Measurements from ENCODE around the gene CAMSAP2.
"Not testable (repeated sequence)": the region's sequence is repeated elsewhere in the genome, so short reads cannot be mapped to it uniquely, and the experiment has no call there.

CAMSAP2 gene

DNA sequence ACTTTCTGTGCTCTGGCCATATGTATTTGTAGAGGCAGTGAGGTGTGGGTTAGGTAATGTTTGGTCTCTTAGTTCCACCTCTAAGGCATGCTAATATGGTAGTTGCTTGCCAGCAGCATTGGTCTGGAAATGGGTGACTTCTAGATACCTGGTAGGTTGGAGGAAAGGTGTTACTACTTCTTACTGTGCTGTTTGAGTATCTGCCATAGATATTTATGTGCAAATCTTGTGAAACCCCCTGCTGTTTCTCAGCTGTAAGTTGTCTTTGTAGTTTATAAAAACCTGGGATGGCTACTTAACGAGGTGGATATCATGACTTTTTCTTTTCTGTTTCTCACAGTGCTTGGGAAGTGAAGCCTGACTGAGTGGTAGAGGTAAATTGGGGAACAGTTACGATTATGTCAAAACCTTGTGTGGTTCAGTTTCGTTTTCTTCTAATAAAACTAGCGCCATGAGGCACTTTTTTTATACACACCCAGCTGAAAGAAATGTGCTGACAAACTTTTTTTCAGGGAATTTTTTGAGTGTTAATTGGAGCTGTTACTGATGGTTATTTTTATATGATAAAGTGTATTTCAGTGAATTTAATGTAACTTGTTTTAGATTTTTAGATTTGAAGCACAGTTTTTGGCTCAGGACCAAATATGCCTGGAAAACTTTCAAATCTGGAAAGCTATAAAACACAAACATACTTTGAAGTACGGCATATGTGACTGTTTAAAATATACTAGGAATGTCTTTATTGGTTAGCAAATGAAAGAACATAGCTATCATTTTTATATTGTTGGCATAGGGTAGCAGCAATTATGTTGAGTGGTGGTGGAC lies 42.1 kb downstream of the CAMSAP2 start:
- DNase-seq: no peak

DNA sequence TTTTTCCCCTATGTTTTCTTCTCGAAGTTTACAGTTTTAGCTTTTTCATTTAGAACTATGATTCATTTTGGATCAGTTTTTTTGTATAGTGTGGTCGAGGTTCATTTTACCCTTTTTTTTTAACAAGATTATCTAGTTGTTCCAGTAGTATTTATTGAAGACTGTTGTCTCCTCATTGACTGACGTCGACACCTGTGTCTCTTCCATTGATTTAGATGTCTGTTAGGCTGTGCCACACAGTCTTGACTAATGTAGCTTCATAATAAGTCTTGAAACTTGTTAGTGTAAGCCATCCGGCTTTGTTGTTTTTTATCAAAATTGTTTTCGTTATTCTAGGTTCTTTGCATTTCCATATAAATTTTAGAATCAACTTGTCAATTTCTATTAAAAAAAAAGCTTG lies 45.2 kb downstream of the CAMSAP2 start:
- DNase-seq: no peak

DNA sequence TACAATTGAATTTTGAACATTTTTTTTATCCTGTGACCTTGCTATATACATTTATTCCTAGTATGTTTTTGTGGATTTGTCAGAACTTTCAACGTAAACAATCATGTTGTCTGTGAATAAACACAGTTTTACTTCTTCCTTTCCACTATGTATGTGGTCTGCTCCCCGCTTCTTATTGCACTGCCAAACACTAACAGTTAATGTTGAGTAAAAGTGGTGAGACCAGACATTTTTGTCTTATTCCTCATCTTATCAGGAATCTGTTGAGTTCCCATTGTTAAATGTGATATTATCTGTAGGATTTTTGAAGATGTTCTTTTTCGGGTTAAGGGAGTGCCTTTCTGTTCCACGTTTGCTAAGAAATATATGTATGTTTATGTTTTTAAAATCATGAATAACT lies 45.9 kb downstream of the CAMSAP2 start:
- DNase-seq: no peak

DNA sequence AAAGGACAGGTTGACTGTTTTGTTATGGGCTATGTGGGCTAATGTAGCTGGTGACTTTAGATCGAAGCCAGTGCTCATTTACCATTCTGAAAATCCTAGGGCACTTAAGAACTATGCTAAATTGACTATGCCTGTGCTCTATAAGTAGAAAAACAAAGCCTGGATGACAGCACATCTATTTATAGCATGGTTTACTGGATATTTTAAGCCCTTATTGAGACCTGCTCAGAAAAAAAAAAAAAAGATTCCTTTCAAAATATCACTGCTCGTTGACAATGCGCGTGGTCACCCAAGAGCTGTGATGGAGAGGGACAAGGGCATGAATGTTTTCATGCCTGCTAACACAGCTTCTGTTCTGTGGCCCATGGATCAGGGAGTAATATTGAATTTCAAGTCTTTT lies 48.1 kb downstream of the CAMSAP2 start:
- no peak for DNase-seq

DNA sequence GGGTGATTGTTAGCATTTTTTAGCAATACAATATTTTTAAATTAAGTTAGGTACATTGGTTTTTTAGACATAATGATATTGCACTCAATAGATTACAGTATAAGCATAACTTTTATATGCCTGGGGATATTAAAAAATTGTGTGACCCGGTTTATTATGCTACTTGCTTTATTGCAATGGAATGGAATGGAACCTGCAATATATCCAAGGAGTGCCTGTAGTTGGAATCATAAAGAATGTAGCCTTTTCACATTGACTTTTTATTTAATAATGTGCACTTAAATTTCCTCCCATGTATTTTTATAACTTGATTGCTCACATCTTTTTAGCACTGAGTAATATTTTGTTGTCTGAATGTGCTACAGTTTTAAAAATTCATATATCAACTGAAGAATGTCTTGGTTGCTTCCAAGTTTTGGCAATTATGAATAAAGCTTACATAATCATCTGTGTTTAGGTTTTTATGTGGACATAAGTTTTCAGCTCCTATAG lies 49.2 kb downstream of the CAMSAP2 start:
- DNase-seq: no peak

DNA sequence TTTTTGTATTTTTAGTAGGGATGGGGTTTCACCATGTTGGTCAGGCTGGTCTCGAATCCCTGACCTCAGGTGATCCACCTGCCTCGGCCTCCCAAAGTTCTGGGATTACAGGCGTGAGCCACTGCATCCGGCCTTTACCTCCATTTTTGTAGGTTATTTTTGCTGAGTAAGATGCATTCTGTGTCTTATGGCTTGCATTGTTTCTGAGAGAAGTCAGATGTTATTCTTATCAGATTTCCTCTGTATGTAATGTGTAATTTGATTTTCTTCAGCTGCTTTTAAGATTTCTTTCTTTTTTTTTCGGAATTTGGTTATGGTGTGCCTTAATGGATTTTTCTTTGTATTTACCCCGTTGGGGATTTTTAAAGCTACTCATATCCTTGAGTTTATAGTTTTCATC lies 52.3 kb downstream of the CAMSAP2 start:
- DNase-seq: not testable (repeated sequence)

DNA sequence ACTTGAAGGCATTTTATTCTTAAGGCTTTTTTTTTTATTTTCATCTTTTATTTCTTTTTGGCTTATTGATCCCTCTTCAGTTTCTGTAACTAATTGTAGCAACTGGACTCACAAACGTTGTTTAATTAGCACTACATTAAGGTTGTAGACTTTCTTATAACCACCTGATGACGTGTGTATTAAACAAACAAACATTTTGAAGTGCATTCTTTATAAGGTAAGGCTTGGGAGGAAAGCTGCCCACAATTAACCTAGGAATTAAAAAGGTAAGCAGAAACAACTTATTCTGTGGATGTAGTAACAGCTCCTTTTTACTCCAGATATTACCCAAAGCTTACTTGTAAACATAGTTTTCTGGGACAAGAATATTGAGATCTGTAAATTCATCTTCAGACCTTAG lies 55.0 kb downstream of the CAMSAP2 start:
- DNase-seq: no peak

DNA sequence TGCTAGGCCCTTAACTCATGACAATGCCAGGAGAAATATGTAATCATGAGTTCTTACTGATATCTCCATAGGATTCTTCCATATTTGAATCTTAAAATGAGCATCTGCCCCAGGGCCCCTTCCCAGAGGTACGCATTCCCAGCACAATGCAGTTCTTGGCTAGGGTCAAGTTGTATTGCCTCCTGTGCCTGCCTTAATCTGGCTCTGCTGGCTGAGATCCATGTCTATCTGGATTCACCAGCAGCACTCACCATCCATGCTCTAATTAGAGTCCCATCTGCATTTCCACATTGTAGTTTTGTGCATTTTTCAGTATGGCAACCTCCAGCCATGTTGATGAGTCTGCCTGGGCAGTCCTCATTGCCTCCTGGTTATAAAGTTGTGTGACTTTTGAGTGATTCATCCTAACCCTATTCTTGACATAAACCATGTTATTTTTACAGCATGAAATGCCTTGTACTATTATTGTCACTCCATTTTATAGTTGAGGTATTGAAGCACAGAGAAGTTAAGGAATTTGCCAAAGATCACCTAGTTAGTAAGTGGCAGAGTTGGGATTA lies 55.9 kb downstream of the CAMSAP2 start:
- peak in 1 of 14 donors; percentile 31 for DNase-seq

DNA sequence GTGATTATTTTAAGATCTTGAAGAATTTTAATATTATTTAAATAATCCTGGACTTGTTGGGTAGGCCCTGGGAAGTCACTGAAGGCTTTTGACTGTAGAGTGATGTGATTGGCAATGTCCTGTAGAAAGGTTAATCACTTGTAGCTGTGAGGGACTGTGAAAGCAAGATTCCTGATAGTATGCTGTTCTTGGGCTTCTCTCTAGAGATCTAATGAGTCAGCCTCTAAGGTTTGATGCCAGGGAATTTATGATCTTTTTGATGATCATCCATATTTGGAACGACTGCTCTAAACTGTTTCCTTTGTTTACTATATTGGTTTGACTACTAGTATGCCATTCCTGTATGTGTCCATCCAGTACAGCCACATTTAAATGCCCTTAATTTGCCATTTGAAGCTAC lies 56.5 kb downstream of the CAMSAP2 start:
- DNase-seq: no peak

DNA sequence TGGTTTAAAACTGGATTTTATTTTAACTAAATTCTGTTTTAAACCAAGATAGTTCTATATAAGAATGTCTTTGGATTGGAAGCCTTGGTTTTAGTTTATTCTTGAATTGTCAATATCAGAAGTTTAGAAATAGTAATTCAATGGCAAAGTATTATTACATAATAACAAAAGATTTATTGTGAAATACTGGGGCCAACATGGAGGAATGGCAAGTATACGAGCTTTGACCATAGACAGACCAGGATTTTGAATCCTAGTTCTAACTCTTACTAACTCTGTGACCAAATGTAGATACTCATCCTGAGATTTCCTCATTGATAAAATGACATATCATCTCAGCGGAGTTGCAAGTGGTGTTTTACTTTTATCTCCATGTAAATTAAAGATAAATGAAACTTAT lies 63.3 kb downstream of the CAMSAP2 start:
- DNase-seq: no peak

DNA sequence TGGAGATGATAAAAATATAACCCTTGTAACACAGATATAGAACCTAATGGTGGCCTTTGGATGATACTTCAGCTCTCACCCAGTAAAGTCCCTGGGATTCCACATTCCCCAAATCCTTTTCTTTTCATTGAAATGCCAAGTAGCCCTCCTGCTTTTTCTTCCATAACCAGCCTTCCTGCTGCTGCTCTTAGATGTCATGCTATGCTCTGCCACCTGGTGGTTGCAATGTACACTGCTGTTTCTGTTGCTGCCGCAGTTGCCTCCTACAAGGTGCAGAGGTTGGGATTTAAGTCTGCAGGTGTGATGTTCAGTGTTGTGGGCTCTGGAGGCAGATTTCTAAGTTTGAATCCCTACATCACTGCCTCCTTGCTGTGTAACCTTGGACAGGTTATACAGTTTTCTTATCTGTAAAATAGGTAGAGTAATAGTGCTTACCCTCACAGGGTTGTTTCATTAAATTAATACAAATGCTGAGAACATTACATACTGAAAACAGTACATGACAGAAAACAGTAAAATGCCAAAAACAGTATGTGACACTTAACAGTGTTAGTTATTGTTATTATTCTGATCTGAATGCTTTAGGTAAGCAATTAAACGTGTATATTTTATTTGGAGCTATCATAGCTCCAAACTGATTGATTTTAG lies 64.3 kb downstream of the CAMSAP2 start:
- DNase-seq: peak in 13 of 14 donors; percentile 0 to 67 (median 50)

DNA sequence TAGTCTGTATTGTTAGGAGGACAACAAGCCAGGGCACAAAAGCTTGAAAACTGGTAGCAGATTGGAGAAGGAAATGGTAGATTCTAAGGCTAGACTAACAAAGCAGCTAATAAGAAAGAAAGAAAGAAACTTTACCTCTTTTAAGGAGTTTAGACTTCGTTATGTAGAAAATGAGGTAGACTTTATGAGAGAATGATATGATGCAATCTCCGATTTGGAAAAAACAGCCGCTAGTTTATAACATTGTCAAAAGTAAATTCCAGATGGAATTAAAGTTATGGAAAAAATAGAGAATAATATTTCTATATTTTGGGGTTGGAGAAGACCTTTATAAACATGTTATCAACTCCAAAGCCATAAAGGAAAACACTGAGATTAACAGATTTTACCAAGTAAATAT lies 67.0 kb downstream of the CAMSAP2 start:
- DNase-seq: no peak

DNA sequence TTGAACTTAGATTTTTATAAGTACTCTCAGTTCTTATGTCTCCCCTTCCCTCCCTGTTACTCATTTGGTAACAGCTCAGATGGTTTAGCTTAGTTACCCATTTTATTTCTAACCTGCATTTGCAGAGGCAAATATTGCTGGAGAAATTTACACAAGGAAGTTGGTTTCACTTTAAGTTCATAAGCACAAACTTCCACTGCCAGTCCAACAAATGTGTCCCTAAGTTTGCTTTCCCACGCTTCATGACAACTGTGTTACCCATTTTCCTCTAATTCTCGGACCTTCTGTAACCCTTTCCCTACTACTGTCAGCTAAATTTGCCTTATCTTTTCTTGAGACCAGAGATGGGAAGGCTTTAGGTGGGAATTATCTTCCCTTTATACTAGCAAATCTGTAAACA lies 70.2 kb downstream of the CAMSAP2 start:
- DNase-seq: no peak

DNA sequence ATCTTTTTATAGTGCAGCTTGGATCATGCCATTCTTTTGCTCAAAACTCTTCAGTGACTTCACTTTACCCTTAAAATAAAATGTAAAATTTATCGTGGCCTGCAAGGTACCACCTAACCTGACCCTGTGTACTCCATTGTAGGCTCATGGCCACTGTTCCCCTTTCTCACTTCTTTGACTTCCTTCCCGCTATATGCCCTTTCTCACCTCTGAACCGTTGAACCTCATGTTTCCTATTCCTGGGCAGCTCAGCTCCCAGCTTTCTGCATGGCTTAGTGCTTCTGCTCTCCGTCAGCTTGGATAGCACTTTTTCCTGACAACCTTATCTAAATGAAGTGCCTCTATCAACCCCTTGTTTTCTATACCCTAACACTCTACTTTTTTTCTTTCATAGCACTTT lies 73.0 kb downstream of the CAMSAP2 start:
- no peak for DNase-seq

DNA sequence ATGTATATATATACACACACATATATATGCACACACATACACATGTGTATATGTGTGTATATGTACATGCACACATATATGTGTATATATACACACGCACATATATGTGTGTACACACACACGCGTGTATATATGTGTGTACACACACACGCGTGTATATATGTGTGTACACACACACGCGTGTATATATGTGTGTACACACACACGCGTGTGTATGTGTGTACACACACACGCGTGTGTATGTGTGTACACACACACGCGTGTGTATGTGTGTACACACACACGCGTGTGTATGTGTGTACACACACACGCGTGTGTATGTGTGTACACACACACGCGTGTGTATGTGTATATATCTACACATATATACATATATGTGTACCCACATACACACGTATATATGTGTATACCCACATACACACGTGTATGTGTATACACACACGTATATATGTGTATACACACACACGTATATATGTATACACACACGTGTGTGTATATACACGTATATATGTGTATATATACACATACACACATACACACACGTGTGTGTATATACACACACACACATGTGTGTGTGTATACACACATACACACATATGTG lies 78.0 kb downstream of the CAMSAP2 start:
- not testable (repeated sequence) for DNase-seq

DNA sequence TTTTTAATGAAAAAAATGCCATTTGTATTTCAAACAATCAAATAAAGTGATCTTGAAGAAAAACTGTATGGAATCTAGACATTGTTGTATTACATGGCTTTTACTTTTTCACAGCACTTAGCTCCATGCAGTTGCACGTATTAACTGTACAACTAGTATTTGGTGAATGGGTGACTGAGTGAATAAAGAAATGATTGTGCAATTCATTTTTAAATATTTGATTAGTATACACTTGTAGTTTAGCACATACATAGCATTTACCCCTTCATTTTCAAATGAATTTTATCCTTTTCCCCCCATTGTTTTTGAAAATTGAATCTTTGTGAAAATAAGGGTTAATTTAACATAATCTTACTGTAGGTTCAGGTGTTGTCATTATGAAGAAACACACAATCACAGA lies 79.6 kb downstream of the CAMSAP2 start:
- no peak for DNase-seq

DNA sequence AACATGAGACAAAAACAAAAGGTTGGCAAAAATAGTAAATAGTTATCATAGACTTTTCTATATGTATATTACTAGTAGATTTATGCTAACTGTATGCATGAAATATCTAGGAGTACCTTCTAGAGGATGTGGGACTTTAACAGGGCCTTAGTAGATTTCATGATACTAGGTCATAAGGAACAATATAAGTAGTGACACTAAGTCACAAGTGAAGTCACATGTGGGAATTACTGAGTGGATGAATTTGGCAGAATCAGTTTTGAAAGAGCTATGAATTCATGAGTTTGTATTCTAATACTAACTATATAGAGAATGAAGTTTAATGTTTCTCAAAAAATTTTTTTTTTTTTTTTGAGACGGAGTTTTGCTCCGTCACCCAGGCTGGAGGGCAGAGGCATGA lies 81.0 kb downstream of the CAMSAP2 start:
- no peak for DNase-seq

DNA sequence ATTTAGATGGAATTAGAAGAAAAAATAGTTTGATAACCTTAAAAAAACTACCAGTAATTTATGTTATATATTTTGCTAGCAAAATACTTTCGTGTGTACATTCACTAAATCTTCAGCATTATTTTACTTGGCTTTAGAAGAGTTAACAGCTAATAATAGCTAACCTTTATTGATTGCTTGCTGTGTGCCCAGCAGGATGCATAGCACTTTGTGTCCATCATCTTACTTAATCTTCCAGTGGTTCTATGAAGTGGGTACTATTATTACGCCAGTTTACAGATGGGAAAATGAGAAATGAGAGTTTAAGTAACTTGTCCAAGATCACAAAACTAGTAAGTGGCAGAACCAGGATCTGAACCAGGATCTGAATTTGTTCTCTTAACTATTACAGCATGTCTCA lies 92.4 kb downstream of the CAMSAP2 start:
- no peak for DNase-seq

DNA sequence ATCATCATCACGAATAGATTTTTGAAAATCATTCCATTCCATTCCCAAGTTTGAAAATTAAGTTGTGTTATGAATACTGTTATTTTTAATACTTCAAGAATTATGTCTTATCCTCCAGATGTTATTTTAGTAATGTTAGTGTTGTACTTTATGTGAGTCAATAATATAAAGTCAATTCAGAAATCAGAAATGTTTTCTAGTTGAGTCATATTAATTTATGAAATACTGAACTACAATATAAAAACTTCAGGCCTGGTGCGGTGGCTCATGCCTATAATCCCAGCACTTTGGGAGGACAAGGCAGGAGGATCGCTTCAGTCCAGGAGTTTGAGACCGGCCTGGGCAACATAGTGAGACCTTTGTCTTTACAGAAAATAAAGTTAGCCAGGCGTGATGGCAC lies 95.7 kb downstream of the CAMSAP2 start:
- DNase-seq: no peak

DNA sequence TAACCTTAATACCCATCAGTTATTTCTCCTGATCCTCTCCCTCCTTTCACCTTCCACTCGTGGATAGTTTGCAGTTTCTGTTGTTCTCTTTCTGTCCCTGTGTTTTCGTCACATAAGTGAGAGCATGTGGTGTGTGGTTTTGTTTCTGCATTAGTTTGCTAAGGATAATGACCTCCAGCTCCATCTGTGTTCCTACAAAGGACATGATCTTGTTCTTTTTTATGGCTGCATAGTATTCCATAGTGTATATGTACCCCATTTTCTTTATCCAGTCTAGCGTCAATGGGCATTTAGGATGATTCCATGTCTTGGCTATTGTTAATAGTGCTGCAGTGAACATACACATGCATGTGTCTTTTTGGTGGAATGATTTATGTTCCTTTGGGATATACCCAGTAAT lies 97.5 kb downstream of the CAMSAP2 start:
- DNase-seq: no peak

DNA sequence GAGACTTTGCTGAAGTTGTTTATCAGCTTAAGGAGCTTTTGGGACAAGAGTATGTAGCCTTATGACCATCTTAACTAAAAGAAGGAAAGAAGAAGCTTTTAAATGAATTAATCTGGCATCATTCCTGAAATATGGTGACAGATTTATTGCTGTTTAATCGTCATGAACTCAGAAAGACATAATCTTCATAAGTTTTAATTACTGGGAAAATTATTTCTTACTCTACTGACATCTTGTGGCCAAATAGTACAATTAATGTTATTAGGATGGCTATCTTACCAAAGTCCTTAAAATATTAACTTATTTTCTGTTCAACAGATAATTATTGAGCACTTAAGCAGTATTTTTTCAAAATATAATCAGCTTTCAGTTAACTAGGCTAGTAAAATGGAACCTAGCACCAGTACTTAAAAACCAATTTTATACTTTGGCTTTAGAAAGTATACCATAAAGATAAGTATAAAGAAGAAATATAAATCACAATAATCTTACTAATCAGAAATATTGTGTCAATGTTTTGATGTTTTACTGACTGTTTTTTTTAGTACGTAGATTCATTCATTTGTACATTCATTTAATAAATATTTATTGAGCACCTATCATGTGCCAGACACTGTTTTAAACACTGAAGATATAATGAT lies 99.4 kb downstream of the CAMSAP2 start:
- DNase-seq: no peak

DNA sequence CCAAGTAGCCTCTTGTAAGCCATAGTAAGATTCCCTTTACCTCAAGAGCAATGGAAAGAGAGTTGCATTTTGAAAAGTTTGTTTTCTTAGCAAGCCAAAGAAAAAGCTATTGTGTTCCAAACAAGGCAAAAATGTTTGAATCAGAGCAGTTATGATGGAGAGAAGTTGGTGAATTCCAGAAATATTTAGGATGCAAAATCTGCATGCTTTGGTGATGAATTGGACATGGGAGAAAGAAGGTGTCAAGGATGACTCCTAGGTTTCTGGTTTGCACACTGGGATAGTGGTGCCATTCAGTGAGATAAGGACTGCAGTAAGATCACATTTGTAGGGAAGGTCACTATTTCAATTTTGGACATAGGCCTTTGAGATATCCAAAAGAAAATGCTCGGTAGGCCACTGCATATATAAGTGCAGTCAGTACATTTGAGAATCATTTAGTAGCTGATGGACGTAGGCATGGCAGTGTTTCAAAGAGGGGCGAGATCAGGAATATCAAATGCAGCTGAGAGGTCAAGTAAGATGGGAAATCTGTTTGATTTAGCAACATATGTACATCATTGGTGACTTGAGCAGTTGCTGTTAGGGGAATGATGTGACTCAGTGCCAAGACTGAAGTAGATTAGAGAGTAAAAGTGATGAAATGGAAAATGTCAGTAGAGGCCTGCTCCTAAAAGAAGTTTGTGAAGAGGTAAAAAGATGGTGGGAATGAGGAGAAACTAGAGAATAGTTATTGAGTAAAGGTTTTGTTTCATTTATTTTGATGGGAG lies 100.2 kb downstream of the CAMSAP2 start:
- DNase-seq: no peak
